Activated CD8-positive, alpha-beta memory T cell treated with anti-CD3 and anti-CD28 coated beads, Interleukin-2, amount 50 U/mL, for 1 hour (primary cell): ENCODE measurements around the gene FBN1.

Experiments
- DNase-seq: peaks from one replicate; pipeline ENCODE4 v3.0.0-alpha.2; 2020; ENCODE audit errors: extremely low read depth

The FBN1 gene

DNA sequence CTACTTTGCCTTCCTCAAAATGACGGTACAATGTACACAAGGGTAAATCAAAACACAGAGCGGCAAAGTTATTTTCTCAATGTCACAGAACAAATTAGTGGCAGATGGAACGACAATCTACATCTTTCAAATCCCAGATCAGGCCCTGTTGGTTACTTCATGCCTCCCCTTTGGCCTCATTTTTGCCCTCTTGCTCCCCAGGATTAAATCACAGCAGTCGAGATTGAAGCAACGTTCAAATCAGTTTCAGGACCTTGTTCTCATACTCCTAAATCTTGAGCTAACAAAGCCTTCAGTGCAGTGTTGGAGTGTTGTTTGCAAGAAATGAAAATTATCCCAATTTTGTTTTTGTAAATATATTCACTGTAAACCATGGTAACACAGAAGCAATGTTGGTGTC is 91.4 kb downstream of the FBN1 start:
- DNase-seq: no peak

DNA sequence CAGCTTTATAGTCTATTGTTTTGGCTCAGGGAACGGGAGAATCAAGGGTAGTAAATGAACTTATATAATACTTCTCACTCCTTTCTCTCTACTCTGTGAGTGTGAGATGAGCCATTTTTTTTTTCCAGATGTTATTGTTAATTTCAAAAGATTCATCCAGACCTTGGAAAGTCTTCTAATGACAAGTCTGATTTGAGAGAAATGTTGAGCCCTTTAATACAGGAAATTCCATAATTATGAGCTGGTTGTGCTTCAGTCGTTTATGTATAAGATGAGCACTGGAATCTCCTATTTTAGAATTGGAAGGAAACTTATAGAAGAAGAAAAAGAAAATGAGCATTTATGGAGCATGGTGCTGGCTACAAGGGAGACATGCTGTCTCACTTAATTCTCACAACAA is 92.0 kb downstream of the FBN1 start:
- DNase-seq: no peak

DNA sequence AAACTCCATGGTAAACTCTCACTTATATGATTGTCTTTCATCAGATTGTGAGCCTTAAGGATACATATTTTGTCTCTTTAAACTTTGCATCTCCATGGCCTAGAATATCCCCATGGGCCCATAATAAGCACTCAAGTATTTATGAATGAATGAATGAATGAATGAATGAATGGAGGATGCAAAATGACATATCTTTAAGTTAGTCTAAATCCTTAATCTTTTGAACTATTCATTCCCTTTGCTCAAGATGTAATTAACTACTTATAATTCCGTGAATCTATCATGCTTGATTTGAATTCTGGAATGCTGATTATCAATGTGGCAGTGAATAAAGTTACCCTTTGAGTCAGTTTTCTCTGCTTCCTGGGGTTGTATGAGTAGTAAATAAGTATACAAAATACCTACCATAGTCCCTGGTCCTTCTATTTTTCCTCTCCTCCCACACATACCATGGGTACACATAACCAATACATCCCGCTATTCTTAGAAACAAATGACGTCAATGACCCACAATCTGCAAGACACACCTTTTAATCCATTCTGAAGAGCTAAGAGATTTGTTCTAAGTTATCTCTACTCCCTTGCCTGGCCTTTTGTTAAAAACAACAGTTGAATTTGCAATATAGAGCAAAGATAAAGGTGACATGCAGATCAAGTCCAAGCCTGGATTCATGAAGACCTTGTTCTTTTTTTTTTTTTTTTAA is 94.5 kb downstream of the FBN1 start:
- no peak for DNase-seq

DNA sequence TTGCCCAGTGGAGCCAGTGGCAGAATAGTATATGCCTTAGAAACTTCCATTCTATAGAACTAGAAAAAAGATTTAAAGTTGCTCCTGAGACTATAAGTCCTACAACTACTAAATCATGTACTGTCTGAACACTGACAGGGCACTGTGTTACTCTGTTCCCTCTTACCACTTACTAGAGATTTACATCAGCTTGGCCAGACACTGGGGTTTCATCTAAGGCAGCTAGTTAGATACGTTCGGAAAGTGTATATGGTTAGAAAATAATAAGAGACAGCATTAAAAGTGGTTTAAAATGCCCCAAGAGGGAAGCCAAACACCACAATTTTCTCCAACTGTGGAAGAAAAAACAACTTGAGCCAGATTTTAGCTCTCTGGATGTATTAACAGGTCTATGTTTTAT is 97.1 kb downstream of the FBN1 start:
- no peak for DNase-seq

DNA sequence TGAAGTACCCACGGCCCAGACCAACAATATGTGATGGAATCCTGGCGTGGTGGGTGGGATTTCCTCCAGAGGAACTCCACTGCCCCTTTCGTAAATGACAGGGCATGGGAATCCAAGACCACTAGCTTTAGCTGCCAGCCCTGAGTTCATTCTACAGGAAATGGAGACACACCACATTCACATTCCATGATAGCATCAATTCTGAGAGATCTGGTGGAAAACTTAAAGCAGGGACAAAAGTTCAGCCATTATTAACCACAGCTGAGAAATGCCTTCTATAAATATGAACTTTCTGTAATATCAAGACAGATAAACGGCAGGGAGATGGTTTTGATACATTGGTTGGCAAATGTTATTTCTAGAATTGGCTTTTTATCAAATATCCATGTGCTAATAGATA is 98.2 kb downstream of the FBN1 start:
- no peak for DNase-seq

DNA sequence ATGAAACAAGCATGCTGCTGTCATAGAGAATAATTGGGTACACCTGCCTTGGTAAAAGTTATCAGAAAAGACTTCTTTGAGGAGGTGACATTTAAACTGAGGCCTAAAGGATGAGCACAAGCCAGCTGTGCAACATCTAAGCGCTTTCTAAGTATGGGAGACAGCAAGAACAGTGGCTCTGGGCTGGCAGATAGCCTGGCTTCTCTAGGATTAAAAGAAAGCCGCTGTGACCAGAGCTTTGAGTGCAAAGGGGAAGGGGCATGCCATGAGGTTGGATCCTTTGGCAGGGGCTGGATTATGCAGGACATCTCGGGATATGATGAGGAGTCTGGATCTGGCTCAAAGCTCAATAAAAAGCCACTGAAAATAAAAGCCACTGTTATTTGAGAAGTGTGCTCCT is 99.2 kb downstream of the FBN1 start:
- DNase-seq: no peak

DNA sequence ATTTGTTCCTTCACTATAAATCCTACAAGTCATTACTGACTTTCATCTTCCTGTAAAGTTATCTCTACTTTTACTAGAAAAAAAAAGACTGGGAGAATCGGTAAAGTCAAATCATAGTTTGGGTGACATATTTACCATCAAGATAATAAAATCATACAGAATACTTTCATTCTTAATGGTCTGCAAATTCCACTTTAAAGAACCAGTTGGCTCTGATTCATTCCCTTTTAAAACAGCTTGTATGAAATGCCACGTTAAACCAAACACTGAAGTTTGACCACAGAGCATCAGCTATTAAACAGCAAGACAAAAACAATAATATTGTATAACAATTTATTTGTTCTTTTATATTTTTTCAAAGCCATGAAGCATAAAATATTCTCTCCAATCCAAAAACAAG is 100.7 kb downstream of the FBN1 start:
- no peak for DNase-seq

DNA sequence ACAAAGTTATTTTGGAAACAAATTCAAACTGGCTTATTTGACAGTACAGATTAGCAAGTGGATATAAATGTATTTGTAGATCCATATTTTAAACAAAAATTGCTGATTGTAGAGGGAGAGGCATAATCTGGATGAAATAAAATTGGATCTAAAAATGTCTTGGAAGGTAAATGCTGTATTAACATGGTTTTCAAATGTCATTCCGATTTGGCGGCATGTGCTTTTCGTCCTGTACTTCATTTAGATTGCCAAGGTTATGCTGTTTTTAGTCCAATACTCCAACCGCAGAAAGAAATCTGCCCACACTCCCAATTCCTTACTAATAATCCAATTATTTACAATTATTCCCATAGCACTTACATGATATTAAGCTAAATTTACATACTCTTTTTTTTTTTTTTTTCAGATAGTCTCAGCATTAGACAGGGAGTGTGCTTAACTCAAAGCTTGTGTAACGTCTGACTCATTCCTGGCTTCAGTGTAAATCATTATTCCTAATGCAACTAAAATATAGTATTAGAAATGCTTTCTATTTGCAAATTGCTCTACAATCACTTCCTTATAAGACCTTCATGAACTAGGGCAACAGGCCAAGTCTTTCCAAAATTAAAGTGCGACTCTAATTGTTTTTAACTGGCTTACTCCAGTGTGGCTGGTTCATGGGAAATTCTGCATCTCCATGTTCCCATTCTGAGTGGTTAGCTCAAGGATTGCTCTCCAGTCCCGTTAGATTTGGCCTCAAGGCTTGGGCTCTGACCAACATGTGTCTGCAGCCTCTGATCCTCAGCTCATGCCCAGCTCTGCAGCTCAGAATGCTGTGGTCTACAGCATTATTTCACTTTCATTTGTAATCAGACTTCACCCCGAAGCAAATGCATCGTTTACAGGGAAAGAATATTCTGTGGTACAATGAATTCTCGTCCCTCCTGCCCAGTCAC is 103.9 kb downstream of the FBN1 start:
- DNase-seq: no peak

DNA sequence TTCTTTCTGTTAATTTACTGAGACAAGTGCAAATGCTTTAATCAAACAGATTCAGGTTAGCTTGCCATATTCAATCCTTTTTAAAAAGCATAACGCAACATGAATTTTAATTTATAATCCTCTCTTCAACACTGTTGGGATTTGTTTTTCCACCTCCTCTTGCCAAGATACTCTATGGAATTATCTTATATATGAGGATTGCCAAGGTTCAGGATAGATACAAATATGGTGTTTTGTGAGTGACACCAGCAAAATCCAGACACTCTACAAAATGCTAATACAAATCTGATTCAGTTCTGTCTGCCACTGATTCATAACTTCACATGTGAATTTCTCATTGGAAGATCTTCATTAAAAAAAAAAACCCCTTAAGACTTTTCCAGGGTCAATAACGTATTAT is 104.8 kb downstream of the FBN1 start:
- no peak for DNase-seq

DNA sequence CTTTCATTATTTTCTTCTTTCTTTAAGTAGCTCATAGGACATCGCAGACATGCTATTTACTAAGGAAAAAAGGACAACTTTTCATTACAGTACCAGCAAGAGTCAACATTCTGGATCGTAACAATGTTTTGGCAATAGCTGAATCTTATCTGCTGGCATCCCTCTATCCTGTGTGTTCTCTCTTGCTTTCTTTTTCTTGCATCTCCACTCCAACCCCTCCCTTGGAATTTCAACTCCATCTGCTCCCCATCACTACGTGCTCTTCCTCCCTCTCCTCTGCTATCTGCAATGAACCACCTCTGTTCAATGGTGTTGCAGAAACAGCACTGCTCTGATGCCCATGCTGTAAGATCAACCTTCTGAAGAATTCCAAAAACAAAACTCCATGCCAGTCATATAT is 106.6 kb downstream of the FBN1 start:
- DNase-seq: no peak

DNA sequence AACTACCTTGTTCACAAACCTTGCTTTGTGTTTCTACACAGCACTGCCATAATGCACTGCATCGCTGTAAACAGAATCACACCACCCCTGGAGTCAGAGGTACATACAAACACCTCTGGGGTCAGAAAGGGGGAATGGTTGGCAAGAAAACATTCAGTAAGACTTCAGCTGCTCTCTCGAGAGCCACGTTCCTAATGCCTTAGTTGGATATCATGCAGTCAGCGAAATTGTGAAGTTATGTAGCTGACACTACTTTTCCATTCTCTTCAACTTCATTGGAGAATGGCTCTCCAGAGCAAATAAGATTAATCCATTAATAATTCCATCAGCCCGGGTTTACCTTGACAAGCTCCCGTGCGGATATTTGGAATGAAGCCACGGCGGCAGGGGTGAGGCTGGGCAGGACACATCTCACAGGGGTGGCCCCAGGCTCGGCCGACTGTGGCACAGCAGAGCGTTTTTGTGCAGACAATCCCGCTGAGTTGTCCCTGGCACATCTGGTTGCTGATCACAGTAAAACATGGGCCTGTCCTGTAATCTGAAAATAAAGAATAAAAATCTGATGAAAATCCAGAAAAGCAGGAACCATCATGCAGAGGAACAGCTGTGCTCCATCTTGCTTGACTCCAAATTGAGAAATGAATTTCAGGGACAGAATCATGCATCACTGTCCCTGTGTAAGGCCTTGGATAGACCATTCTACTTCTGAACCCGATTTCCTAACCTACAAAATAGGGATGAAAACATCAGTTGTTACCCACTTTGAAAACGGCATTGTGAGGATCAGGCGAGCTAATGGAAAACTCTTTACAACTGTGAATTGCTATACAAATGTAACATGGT is 108.0 kb downstream of the FBN1 start:
- no peak for DNase-seq

DNA sequence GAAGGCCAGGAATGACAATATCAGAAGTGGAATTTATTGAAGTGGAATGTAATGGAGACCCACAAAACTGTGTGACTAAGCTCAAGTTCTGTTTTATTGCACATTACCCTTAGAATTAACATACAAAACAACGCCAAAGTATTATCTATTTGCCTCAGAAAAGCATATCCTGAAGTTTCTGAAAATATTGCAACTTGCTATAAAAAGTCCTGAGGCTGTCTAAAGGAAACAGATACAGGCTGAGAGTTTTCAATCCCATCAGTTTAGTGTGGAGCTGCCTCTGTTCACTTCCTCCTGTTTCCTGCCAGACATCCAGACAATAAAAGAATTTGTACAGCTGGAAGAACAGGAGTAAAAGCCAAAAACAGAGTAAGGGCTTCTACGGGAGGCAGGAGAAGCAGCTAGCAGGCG is 108.8 kb downstream of the FBN1 start:
- no peak for DNase-seq

DNA sequence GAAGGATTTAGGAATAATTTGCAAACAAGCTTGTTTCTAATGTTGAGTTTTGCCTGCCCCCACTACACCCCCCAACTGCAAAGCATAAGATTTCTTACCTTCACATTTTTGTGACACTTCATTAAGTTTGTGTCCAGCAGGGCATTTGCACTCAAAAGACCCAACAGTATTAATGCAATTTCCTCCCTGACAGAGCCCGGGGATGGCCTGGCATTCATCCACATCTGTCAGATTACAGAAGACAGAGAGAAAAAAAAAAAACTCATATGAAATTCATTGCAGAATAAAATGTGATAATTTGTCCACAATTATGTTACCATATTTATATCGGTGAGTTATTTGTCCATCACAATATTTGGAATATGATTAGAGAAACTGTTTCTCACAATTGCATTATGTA is 111.5 kb downstream of the FBN1 start:
- DNase-seq: no peak

DNA sequence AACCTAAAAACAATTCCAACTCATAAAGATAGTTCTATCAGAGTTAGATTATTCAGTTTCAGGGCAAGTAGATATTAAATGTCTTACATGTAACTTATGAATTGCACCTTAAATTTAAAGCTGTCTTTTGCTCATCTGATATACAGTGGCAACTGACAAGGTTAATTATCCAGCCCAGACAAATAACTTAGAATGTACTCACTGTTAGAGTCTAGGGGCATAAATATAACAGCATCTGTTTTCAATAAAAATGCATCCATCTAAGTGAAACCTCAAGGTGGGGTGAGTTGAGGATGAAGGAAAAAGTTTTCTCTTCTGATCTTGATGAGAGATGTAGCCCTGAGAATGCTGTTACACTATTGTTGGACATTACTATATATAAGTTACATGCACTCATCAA is 112.6 kb downstream of the FBN1 start:
- no peak for DNase-seq

DNA sequence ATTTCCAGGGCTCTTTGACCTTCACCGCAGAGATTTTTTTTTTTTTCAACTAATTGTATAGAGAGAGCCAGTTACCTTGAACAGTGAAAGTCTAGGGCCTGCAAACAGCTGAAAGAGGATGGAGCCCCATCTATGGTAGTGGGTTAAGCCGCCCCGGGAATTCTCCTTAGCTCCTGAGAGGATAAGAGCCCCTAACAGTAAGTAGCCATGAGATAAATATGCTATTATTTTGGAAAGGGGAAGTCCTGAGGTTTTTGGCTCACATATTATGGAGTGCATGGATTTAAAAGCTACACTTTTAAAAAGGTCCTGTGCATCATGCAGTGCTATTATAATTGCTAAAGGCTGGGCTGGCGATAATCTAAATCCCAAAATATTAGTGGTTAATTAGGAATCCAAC is 115.0 kb downstream of the FBN1 start:
- no peak for DNase-seq

DNA sequence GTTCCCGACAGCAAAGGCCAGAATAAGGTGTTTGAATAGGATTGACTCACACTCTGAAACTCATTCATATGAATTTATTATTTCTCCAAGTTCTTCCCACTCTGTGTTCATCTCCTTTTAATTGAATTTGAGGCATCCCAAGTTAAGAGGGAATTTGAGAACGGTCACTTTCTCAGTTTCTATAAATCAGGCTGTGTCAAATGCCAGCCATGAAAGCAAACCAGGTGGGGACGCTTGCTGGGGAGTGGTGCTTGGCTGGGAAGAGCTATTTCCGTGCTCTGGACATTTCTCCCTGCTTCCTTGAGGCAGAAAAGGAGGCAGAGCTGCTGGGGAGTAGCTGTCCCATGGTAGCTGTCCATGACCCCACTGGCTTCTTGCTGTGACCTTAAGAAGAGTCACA is 116.6 kb downstream of the FBN1 start:
- DNase-seq: no peak

DNA sequence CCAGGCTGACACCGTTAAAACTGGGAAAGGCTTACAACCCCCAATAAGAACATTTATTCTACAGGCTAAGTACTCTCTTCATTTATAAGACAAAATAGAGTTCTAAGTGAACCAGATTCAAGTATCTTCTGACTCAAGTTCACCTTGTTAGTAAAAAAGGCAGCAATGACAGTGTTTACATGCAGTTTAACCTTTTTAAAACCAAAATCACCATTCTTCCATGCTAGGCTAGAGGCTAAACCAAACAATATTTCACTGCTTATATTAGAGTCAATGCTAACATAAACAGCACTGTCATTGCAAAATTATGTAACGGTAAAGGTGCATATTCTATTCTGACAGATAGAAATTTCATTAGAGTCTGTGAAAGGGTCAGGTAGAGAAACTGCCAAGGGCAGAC is 118.0 kb downstream of the FBN1 start:
- DNase-seq: no peak

DNA sequence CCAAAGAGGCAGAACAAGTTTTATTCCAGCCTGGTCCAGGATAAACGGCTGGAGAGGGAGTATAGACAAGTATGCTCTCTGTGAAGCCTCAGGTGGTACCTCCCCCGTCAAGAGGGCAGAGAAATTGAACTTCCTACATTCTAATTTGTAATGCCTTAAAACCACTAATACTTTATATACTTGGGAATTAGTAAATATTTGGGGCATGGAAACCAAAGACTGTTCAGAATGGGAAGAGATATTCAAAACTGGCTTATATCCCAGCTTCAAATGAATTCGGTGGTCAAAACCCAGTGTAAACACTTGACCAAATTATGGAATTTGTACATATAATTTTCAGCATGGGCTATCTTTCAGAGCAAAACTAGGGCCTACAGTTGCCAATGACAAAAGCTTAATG is 122.6 kb downstream of the FBN1 start:
- no peak for DNase-seq

DNA sequence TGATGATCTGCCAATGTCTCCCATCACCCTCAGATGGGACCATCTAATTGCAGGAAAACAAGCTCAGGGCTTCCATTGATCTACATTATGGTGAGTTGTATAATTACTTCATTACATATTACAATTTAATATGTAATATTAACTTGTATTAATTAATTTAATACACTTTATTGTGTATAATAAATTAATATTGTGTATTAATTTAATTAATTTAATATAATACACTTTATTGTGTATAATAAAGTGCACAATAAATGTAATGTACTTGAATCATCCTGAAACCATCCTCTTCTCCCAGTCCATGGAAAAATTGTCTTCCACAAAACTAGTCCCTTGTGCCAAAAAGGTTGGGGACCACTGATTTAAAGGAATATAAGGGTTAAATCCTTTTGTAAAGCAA is 123.4 kb downstream of the FBN1 start:
- no peak for DNase-seq

DNA sequence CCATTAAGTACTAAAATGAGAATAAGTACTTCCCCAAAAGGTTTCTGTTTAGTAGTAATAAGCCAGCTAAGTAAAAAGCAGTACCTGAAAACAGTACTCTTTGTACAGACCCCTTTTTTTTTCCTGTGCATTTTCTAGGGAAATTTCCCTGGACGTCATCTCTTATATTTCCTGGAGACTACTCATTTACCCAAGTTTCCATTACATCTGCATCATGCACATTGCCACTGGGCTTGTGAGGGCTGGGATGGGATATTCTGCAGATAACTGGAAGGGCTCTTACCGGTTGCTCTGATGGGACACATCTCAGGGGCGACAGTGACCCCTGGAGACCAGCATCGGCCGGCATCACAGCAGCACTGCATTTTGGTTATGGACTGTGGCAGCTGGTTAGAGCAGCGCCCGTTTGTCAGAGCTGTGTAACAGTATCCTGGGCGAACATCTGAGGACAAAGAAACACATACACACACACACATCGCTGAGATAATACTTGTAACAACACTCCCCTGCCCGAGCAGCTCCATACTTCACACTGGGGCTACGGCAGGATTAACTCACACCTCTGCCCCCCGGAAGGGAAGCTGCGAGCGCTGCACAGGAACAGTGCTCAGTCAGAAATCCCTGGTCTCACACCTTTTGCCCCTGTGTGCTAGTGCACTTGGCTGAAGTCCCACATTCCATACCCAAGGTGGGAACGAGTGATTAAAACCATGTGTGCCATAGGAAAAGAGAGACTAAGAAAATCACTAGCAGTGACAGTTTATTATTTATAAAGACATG is 124.9 kb downstream of the FBN1 start:
- DNase-seq: no peak

DNA sequence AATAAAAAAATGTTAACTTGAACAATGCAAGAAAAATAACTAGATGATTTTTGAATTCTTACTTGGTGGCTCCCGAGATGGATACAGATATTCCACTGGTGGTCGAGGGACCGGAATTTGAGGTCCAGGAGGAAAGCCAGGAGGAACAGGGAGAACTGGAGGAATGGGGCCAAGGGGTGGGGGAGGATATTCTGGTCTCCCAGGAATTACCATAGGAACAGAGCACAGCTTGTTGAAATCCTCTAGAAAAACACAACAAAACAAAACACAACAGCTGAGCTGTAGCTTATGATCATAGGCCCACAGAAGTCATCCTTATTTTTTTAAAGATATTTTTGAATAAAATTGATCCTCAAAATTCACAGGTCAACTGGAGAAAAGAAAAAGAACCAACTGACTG is 129.4 kb downstream of the FBN1 start:
- no peak for DNase-seq

DNA sequence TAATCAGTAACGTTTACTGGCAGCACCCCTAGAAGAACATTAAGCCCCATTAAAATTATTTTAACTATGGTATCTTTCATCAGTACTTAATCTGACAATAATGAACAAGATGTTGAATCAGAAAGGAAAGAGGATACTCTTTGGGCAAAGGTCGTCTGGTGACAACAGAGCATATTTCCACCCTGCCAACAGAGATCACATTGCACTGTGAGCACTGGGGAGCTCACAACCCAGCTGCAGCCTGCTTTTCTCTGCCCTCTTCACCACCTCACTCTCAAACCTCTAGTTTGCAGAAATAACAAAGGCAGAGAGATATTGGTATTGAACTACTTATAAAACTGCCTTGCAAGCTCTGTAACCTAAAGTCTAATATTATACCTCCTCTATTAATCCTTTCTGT is 130.0 kb downstream of the FBN1 start:
- DNase-seq: no peak
